A673 (cell line): ENCODE data around the gene DOCK8. TPM values are rescaled to one million over a fixed set of nuclear protein-coding genes. Genes with fewer than 3 reads are reported as not detected.
"Not testable (repeated sequence)": the region's sequence is repeated elsewhere in the genome, so short reads cannot be mapped to it uniquely, and the experiment has no call there.

Experiments
- BruUV-seq: library from RNA; stranded (reverse); fragments of 400-500 nt; replicated peaks from 2 replicates; lab custom pipeline; 2021; lab: Mats Ljungman, UMichigan
- CTCF ChIA-PET: fragments of 300-600 bp; sonication (Branson Sonifier 250); formaldehyde crosslinking; loops from one replicate; lab custom pipeline; 2022; ENCODE audit warnings: antibody characterized with exemption; lab: Charles Lee
- POLR2A ChIA-PET: fragments of 300-600 bp; sonication (Branson Sonifier 250); formaldehyde crosslinking; loops from one replicate; lab custom pipeline; 2022; ENCODE audit warnings: antibody characterized with exemption; ENCODE audit not compliant: low non-redundant PET; lab: Charles Lee
- DNase-seq: peaks from one replicate; pipeline ENCODE4 v3.0.0-alpha.2; 2015; ENCODE audit warnings: low spot score
- H3K27ac ChIP-seq: fragments of 200-600 bp; sonication (generic); 2 replicates; pipeline ENCODE4 v1.5.1; 2016; ENCODE audit warnings: mixed run types, low read depth, mild to moderate bottlenecking, mixed read lengths, antibody characterized with exemption, low read length; ENCODE audit not compliant: poor library complexity, severe bottlenecking
- H3K27me3 ChIP-seq: fragments of 200-600 bp; sonication (generic); replicated peaks from 2 replicates; pipeline ENCODE4 v1.6.1; 2017; ENCODE audit warnings: mixed run types, low read depth, mild to moderate bottlenecking, mixed read lengths, antibody characterized with exemption, low read length; ENCODE audit not compliant: insufficient read depth, poor library complexity
- H3K36me3 ChIP-seq: fragments of 200-600 bp; sonication (generic); 2 replicates; pipeline ENCODE4 v1.6.1; 2016; ENCODE audit warnings: mixed run types, mild to moderate bottlenecking, mixed read lengths, antibody characterized with exemption, low read length; ENCODE audit not compliant: insufficient read depth, poor library complexity, severe bottlenecking
- H3K4me1 ChIP-seq: fragments of 200-600 bp; sonication (generic); 2 replicates; pipeline ENCODE4 v1.6.1; 2017; ENCODE audit warnings: mixed run types, mild to moderate bottlenecking, mixed read lengths, antibody characterized with exemption, low read length; ENCODE audit not compliant: insufficient read depth, poor library complexity, severe bottlenecking
- H3K4me3 ChIP-seq: fragments of 200-600 bp; sonication (generic); 2 replicates; pipeline ENCODE4 v1.5.1; 2016; ENCODE audit warnings: low read depth, mixed run types, mild to moderate bottlenecking, mixed read lengths, low read length; ENCODE audit not compliant: poor library complexity, severe bottlenecking
- H3K9me3 ChIP-seq: fragments of 200-600 bp; sonication (generic); 2 replicates; pipeline ENCODE4 v1.6.1; 2016; ENCODE audit warnings: mixed run types, low read depth, mild to moderate bottlenecking, mixed read lengths, antibody characterized with exemption, low read length; ENCODE audit not compliant: poor library complexity, severe bottlenecking
- EZH2 ChIP-seq: fragments of 200-600 bp; sonication (generic); IDR thresholded peaks from 2 replicates; pipeline ENCODE4 v1.6.1; 2017; ENCODE audit warnings: borderline replicate concordance, low read depth, mild to moderate bottlenecking, mixed read lengths, antibody characterized with exemption, low read length; ENCODE audit not compliant: poor library complexity, severe bottlenecking
- intact Hi-C: fragments of 100-400 bp; cut with micrococcal nuclease; formaldehyde crosslinking; loops from one replicate; pipeline ENCODE4 v1.10.0; 2022; ENCODE audit not compliant: unreplicated experiment
- total RNA-seq: library from RNA; stranded (reverse); gene quantifications from 2 replicates; pipeline ENCODE4 v1.2.3, GENCODE V29; 2021
- TF ChIP-seq, protein P1 (sequence below): fragments of 300-800, 200-600 bp; sonication (generic); conservative IDR thresholded peaks from 2 replicates; pipeline ENCODE4 v1.5.1; 2017; ENCODE audit warnings: low read depth, mild to moderate bottlenecking, antibody characterized with exemption, low read length, moderate library complexity, mixed read lengths

DOCK8 gene
- total RNA-seq, 1 experiment from 2014 or later: not detected

DNA sequence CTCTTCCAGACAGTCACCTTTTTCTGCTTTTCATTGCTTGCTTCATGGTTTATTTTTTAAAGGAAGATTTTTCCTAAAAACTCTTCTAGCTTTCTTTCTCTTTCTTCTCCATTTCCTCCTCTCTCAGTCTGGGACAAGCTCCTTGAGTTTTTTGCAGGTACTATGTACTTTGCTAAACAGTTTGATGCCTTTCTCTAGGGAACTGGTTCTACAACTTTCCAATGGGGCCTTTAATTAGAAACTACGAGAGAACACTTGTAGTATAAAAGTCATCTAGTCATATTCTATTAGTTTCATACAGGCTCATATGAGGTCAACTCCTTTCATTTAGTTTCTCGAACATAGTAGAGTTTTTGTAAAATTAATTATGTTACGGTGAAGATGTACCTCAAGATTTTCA is 189.6 kb downstream of the DOCK8 start:
- Histone ChIP-seq H3K27me3 (no peaks in the 10 kb centered on the region), H3K27ac (no peak overlapping the region), H3K36me3 (no peaks in the 10 kb centered on the region), H3K4me3 (no peak overlapping the region), H3K4me1 (no peaks in the 10 kb centered on the region), H3K9me3 (no peaks in the 10 kb centered on the region)
- CTCF ChIA-PET: no interaction called here
- TF ChIP-seq, protein P1, sequence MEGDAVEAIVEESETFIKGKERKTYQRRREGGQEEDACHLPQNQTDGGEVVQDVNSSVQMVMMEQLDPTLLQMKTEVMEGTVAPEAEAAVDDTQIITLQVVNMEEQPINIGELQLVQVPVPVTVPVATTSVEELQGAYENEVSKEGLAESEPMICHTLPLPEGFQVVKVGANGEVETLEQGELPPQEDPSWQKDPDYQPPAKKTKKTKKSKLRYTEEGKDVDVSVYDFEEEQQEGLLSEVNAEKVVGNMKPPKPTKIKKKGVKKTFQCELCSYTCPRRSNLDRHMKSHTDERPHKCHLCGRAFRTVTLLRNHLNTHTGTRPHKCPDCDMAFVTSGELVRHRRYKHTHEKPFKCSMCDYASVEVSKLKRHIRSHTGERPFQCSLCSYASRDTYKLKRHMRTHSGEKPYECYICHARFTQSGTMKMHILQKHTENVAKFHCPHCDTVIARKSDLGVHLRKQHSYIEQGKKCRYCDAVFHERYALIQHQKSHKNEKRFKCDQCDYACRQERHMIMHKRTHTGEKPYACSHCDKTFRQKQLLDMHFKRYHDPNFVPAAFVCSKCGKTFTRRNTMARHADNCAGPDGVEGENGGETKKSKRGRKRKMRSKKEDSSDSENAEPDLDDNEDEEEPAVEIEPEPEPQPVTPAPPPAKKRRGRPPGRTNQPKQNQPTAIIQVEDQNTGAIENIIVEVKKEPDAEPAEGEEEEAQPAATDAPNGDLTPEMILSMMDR: no peak
- no peak for TF ChIP-seq EZH2
- POLR2A ChIA-PET: no interaction called here
- no TSS peak for BruUV-seq
- intact Hi-C loops: no loop called here
- DNase-seq: no peak

DNA sequence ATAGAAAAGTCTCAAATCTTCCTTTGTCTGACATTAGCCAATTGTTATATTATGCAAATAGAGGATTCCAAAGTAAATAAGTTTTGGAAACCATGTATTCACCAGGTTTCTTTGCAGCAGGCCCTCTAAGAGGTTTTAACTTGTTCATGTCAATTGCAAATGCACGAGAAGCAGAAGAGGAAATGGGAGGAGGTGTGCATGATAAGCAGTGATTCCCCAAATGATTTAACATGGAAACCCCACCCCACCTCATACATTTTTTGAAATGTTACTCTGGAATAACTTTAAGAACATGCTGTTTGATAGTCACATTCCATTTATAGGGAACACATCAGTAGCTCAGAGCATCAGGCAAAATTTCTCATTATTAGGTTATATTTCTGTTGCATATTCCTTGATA is 190.7 kb downstream of the DOCK8 start:
- Histone ChIP-seq H3K27ac (no peak overlapping the region), H3K27me3 (no peaks in the 10 kb centered on the region), H3K4me3 (no peak overlapping the region), H3K9me3 (no peaks in the 10 kb centered on the region), H3K4me1 (no peaks in the 10 kb centered on the region), H3K36me3 (no peaks in the 10 kb centered on the region)
- ChIA-PET POLR2A (no interaction called here), CTCF (no interaction called here)
- TF ChIP-seq, protein P1: no peak
- no peak for TF ChIP-seq EZH2
- intact Hi-C loops: no loop called here
- BruUV-seq: no TSS peak
- DNase-seq: no peak

DNA sequence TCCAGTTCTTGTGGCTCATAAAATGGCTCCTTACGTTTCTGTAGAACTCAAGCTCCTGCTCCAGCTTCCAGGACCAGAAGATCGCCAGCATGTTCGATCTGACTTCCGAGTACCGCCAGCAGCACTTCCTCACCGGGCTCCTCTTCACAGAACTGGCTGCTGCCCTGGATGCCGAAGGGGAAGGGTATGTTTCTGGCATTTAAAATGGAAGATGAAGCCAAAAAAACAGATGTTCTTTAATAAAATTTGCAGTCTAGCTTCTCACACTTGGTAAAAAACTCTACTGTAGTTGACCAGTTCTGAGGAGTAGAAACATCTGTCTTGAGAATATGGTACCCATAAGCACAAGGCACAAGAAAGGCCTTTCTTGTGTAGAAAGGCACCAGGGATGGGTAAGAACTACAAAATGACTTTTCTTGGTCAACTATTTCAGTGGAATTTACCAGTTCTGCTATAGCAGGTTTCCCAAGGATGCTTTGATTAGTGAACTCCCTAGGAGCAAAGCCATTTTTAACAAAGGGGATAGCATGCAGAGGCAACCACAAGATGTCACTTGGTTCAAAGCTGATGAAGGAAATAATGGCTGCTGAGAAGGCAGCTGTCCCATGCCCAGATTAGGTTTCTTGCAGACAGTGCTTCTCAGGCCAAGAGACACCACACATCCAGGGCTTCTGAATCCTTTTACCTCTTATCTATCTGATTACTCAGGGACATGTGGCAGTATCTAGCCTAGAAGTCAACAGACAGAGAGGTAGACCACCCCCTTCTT is 192.4 kb downstream of the DOCK8 start:
- H3K4me1 ChIP-seq: no peaks in the 10 kb centered on the region
- ChIA-PET CTCF (no interaction called here), POLR2A (no interaction called here)
- intact Hi-C loops: no loop called here
- BruUV-seq: no TSS peak
- no peak overlapping the region for H3K4me3 ChIP-seq
- no peaks in the 10 kb centered on the region for H3K27me3 ChIP-seq
- H3K36me3 ChIP-seq: no peaks in the 10 kb centered on the region
- no peak for TF ChIP-seq EZH2
- TF ChIP-seq, protein P1: no peak
- H3K27ac ChIP-seq: no peak overlapping the region
- no peaks in the 10 kb centered on the region for H3K9me3 ChIP-seq
- no peak for DNase-seq

DNA sequence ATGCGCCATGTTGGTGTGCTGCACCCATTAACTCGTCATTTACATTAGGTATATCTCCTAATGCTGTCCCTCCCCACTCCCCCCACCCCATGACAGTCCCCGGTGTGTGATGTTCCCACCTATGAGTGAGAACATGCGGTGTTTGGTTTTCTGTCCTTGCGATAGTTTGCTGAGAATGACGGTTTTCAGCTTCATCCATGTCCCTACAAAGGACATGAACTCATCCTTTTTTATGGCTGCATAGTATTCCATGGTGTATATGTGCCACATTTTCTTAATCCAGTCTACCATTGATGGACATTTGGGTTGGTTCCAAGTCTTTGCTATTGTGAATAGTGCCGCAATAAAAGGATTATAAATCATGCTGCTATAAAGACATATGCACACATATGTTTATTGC is 195.0 kb downstream of the DOCK8 start:
- H3K27ac ChIP-seq, H3K9me3 ChIP-seq, BruUV-seq, H3K4me1 ChIP-seq, intact Hi-C loops, H3K27me3 ChIP-seq, POLR2A ChIA-PET, CTCF ChIA-PET, H3K4me3 ChIP-seq, H3K36me3 ChIP-seq: not testable (repeated sequence)
- DNase-seq: peak; percentile 9
